Lower lobe of right lung (tissue), 2 donors: ENCODE measurements around the gene KCNH6. TPM values are rescaled to one million over a fixed set of nuclear protein-coding genes. Genes with fewer than 3 reads are reported as not detected.

ENCODE experiments used
- ATAC-seq, 2 donors: fragments of 200-7000 bp; cut with Tn5 transposase; one replicate each; pipeline ENCODE4 v1.9.1; 2020 to 2022; ENCODE audit warnings: mild to moderate bottlenecking in 2 of 2, moderate library complexity in 2 of 2
- DNase-seq: peaks from one replicate; pipeline ENCODE4 v3.0.0-alpha.2; 2020
- H3K27ac ChIP-seq: fragments of 200-600 bp; one replicate; pipeline ENCODE4 v1.8.0; 2022
- H3K27me3 ChIP-seq: fragments of 200-600 bp; one replicate; pipeline ENCODE4 v1.8.0; 2022; ENCODE audit warnings: low read depth
- H3K36me3 ChIP-seq: fragments of 200-600 bp; one replicate; pipeline ENCODE4 v1.8.0; 2022; ENCODE audit warnings: mild to moderate bottlenecking
- H3K4me1 ChIP-seq: fragments of 200-600 bp; one replicate; pipeline ENCODE4 v1.8.0; 2022
- H3K4me3 ChIP-seq: fragments of 200-600 bp; one replicate; pipeline ENCODE4 v1.8.0; 2022; ENCODE audit warnings: mild to moderate bottlenecking
- H3K9me3 ChIP-seq: fragments of 200-600 bp; one replicate; pipeline ENCODE4 v1.8.0; 2022
- intact Hi-C: fragments of 100-400 bp; cut with DNase I; formaldehyde crosslinking; loops from one replicate; pipeline ENCODE4 v1.11.0; 2022
- total RNA-seq: library from RNA; stranded (reverse); fragmentation: NEBNext Ultra II Directional; extraction: Animal tissue kit (Norgen Biotek cat#: 25700); gene quantifications from one replicate; pipeline ENCODE4 v1.2.1, GENCODE V29; 2021
- TF ChIP-seq, protein P1 (sequence below): fragments of 200-600 bp; IDR thresholded peaks from one replicate; pipeline ENCODE4 v1.8.0; 2022; ENCODE audit warnings: antibody characterized with exemption, mild to moderate bottlenecking
- donor health status: DM: no; HTN: yes; CAD: no; lungs with severe emphysema.

Gene KCNH6
- total RNA-seq, 1 donor from 2014 or later: 0.27 TPM

DNA sequence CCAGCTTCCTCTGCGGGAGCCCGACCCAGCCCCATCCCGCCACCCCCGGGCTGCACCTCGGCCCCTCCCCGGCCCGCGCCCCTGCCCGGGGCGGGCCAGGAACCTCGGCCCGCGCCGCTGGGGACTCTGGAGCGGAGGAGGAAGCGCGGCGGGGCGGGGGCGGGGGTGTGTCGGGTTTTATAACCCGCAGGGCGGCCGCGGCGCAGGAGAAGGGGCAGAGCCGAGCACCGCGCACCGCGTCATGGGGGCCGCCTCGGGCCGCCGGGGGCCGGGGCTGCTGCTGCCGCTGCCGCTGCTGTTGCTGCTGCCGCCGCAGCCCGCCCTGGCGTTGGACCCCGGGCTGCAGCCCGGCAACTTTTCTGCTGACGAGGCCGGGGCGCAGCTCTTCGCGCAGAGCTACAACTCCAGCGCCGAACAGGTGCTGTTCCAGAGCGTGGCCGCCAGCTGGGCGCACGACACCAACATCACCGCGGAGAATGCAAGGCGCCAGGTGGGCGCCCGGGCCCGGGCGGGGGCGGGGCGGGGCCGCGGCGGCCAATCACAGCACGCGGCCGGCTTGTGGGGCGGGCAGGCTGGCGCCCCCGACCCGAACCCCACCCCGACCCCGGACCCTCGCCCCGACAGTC is 46.2 kb upstream of the KCNH6 start, which contains the start of gene ACE:
Gene ACE, plus strand, starts transcription at position 208 of the 626 bp plus-strand sequence. Its CDS starts 34 bp downstream, at position 242.
- Histone ChIP-seq H3K4me3 (peak within 1 kb of the TSS; percentile 61), H3K36me3 (no peaks in the 10 kb centered on the region), H3K9me3 (no peaks in the 10 kb centered on the region), H3K27ac (peak within 1 kb of the TSS; percentile 59), H3K4me1 (peaks cover 61% of the 10 kb centered on the region), H3K27me3 (peaks cover 25% of the 10 kb centered on the region)
- TF ChIP-seq, protein P1, sequence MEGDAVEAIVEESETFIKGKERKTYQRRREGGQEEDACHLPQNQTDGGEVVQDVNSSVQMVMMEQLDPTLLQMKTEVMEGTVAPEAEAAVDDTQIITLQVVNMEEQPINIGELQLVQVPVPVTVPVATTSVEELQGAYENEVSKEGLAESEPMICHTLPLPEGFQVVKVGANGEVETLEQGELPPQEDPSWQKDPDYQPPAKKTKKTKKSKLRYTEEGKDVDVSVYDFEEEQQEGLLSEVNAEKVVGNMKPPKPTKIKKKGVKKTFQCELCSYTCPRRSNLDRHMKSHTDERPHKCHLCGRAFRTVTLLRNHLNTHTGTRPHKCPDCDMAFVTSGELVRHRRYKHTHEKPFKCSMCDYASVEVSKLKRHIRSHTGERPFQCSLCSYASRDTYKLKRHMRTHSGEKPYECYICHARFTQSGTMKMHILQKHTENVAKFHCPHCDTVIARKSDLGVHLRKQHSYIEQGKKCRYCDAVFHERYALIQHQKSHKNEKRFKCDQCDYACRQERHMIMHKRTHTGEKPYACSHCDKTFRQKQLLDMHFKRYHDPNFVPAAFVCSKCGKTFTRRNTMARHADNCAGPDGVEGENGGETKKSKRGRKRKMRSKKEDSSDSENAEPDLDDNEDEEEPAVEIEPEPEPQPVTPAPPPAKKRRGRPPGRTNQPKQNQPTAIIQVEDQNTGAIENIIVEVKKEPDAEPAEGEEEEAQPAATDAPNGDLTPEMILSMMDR: no peak
- intact Hi-C loops: no loop called here
- DNase-seq (no peak), ATAC-seq (peak; percentile 8 to 35)

DNA sequence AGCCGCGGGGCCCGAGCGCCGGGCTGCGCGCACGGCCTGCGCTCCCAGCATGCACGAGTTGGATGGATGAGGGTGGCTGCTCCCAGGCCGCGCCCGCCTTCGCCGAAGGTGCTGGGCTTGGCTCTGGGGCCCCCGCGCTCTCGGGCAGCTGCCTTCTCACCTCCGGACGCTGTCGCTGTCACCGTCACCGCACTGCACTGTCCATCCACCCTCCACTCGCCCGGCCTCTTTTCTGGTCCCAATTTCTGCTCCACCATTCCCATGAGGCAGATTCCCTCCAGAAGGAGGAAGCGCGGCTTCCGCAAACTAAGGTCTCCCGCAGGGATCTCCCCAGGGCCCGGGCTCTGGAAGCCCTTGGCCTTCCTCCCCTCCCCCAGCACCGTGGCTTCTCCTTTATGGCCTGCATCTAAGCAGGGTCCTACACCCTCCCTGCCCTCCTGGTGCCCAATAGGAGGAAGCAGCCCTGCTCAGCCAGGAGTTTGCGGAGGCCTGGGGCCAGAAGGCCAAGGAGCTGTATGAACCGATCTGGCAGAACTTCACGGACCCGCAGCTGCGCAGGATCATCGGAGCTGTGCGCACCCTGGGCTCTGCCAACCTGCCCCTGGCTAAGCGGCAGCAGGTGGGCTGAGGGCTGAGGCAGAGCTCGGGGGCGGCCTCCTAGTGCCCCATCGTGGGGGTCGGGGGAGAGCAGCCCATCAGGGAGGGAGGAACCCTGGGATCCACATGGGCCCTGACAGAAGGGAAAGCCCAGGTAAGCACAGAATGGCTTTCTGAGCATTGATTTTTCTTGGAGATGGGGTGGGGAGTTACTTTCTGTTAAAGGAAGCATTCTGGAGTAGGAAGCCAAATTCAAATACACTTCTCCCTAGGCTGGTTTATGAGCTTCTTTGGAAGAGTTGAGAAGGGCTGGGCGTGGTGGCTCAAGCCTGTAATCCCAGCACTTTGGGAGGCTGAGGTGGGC is 45.4 kb upstream of the KCNH6 start:
- peak in 1 of 2 donors; percentile 6 for ATAC-seq

DNA sequence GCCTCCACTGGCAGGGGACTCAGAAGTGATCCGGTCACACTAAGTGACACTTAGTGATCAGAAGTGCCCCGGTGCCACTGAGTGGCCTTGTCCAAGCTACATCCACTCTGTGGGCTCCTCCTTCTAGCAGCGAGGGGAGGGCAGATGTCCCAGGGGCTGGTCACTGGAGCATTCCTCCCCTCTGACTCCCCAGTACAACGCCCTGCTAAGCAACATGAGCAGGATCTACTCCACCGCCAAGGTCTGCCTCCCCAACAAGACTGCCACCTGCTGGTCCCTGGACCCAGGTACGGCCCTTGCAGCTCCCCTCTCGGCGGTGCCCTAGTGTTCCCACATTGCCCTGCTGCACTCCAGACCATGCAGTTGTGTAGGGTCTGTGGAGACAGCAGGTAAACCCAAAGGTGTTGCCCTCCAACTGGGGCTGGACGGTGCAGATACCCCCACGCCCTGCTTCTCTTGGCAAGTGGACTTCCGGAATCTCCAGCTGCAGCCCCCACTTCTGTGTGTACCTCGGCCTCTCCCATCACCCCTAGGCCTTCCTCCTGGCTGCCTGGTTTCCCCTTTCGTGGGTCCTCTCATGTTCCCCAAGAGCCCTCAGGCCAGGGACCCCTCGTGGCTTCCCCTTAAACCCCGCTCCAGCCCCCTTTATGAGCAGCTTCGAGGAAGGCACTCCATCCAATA is 44.2 kb upstream of the KCNH6 start:
- Histone ChIP-seq H3K4me3 (peak overlapping the region; percentile 61), H3K27ac (peak overlapping the region; percentile 32), H3K4me1 (peaks cover 59% of the 10 kb centered on the region), H3K27me3 (peaks cover 25% of the 10 kb centered on the region), H3K9me3 (no peaks in the 10 kb centered on the region), H3K36me3 (peaks cover 10% of the 10 kb centered on the region)
- intact Hi-C loops: no loop called here
- ATAC-seq: peak; percentile 87
- peak; percentile 83 for DNase-seq
- TF ChIP-seq, protein P1: peak; percentile 82

More for the DNA sequence above, 45.4 kb upstream of the KCNH6 start:
- DNase-seq: no peak
- TF ChIP-seq, protein P1: no peak
- H3K4me3 ChIP-seq: peak overlapping the region; percentile 61
- peaks cover 61% of the 10 kb centered on the region for H3K4me1 ChIP-seq
- peak overlapping the region; percentile 59 for H3K27ac ChIP-seq
- intact Hi-C loops: no loop called here
- peaks cover 25% of the 10 kb centered on the region for H3K27me3 ChIP-seq
- H3K36me3 ChIP-seq: peaks cover 5% of the 10 kb centered on the region
- H3K9me3 ChIP-seq: no peaks in the 10 kb centered on the region

DNA sequence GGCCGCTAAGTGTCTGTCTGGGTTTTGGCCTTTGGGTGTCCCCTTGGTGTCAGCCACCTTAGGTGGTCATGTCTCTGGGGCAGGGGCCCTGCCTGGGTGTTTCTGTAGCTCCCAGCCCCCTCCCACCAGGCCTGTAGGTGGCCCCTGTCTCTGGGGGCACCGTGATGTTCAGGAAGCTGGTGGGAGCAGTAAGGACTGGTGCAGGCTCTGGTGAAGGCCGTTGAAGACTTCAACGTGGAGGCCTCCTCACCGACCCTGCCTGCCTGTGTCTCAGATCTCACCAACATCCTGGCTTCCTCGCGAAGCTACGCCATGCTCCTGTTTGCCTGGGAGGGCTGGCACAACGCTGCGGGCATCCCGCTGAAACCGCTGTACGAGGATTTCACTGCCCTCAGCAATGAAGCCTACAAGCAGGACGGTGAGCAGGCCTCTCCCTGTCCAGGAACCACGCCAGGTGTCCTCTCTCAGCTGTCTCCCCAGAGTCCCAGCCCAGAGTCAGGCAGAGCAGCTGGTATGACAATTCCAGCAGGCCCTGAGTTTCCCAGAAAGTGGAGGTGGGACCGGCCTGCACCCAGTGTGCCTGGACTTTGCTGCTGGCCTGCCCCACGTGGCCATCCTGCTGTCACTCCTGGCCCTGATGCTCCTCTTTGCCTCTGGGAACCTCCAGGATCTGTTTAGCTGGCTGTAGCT is 43.5 kb upstream of the KCNH6 start:
- Histone ChIP-seq H3K27ac (peak overlapping the region; percentile 32), H3K4me1 (peaks cover 52% of the 10 kb centered on the region), H3K4me3 (peak overlapping the region; percentile 61), H3K36me3 (peaks cover 10% of the 10 kb centered on the region), H3K27me3 (peaks cover 25% of the 10 kb centered on the region), H3K9me3 (no peaks in the 10 kb centered on the region)
- TF ChIP-seq, protein P1: no peak
- ATAC-seq (no peak), DNase-seq (no peak)
- intact Hi-C loops: no loop called here
